Kidney (tissue), 14 donors: Measurements from ENCODE around the gene KTN1. TPM values are rescaled to one million over a fixed set of nuclear protein-coding genes. Genes with fewer than 3 reads are reported as not detected.

Experiments used
- DNase-seq, 5 donors: peaks; one replicate each; pipeline ENCODE4 v3.0.0-alpha.2; 2013 to 2020
- FAIRE-seq: peaks from 2 replicates; lab custom pipeline; 2012; peaks lifted over from hg19 to GRCh38; lab: Jason Lieb, UNC
- H3K27ac ChIP-seq, 2 donors: one replicate each; pipeline ENCODE4 v1.7.0; 2013; ENCODE audit warnings: low read depth in 2 of 2, low read length in 2 of 2, inconsistent platforms in 1 of 2
- H3K27me3 ChIP-seq: one replicate; pipeline ENCODE4 v1.7.1; 2013; ENCODE audit warnings: low read length, inconsistent platforms; ENCODE audit not compliant: control insufficient read depth, insufficient read depth
- H3K36me3 ChIP-seq, 3 donors: one replicate each; pipeline versions ENCODE4 v1.7.0 to v1.7.1; 2013; ENCODE audit warnings: low read length in 3 of 3, control low read depth in 1 of 3, inconsistent platforms in 1 of 3; ENCODE audit not compliant: insufficient read depth in 3 of 3, control insufficient read depth in 2 of 3
- H3K4me1 ChIP-seq, 3 donors: one replicate each; pipeline versions ENCODE4 v1.7.0 to v1.7.1; 2013; ENCODE audit warnings: low read length in 3 of 3, inconsistent platforms in 1 of 3, low read depth in 1 of 3; ENCODE audit not compliant: control insufficient read depth in 2 of 3, insufficient read depth in 2 of 3
- H3K4me3 ChIP-seq, 3 donors: one replicate each; pipeline versions ENCODE4 v1.7.0 to v1.8.1; 2013; ENCODE audit warnings: low read length in 3 of 3, control low read depth in 1 of 3, inconsistent platforms in 1 of 3
- H3K9ac ChIP-seq, 3 donors: one replicate each; pipeline versions ENCODE4 v1.7.0 to v1.7.1; 2013; ENCODE audit warnings: low read length in 3 of 3, control low read depth in 1 of 3, inconsistent platforms in 1 of 3
- H3K9me3 ChIP-seq, 3 donors: one replicate each; pipeline versions ENCODE4 v1.7.0 to v1.7.1; 2013; ENCODE audit warnings: low read length in 3 of 3, control low read depth in 1 of 3, inconsistent platforms in 1 of 3; ENCODE audit not compliant: control insufficient read depth in 2 of 3, insufficient read depth in 1 of 3
- CTCF ChIP-seq: IDR thresholded peaks from 3 replicates; pipeline ENCODE4 v1.5.1; 2012; ENCODE audit warnings: mild to moderate bottlenecking, moderate library complexity, borderline replicate concordance; ENCODE audit not compliant: insufficient read depth; ENCODE audit errors: extremely low read depth
- intact Hi-C: fragments of 100-400 bp; cut with DNase I; formaldehyde crosslinking; loops from one replicate; pipeline ENCODE4 v1.11.1; 2022
- polyA plus RNA-seq: library from polyadenylated mRNA; stranded (reverse); fragments of 350-450 nt; fragmentation: Illumina TruSeq; extraction: RNeasy Lipid Tissue Mini Kit (QIAGEN cat#74804); gene quantifications from one replicate; pipeline ENCODE4 v1.2.3, GENCODE V29; 2014; ENCODE audit warnings: low read depth, low replicate concordance; ENCODE audit not compliant: insufficient read depth
- total RNA-seq: library from RNA; stranded (reverse); fragmentation: NEBNext Ultra II Directional; extraction: Animal tissue kit (Norgen Biotek cat#: 25700); gene quantifications from one replicate; pipeline ENCODE4 v1.2.1, GENCODE V29; 2021
- donor health status: control.
- donor health status: control.
- donor health status: control.
- donor health status: control.
- donor health status: control.
- donor health status: DM: yes; HTN: yes; CAD: no.
- donor health status: Normal renal cell carcinoma (clear cell type).

Gene KTN1
- total and polyA plus RNA-seq, 2 donors from 2014 or later = 106 to 155 TPM

GRCh38 chr14:55609681-55610080, 29.7 kb downstream of the KTN1 start:
- intact Hi-C loops = no loop called here
- no peak for TF ChIP-seq CTCF
- DNase-seq = no peak
- Histone ChIP-seq H3K27ac (no peak overlapping the region), H3K9ac (no peak overlapping the region), H3K4me3 (no peak overlapping the region), H3K4me1 (peaks cover 0 to 31% (median 2%) of the 10 kb centered on the region in 3 donors), H3K27me3 (no peaks in the 10 kb centered on the region), H3K9me3 (no peaks in the 10 kb centered on the region), H3K36me3 (peaks cover 0 to 5% (median 3%) of the 10 kb centered on the region in 3 donors)
- FAIRE-seq = no peak

DNA sequence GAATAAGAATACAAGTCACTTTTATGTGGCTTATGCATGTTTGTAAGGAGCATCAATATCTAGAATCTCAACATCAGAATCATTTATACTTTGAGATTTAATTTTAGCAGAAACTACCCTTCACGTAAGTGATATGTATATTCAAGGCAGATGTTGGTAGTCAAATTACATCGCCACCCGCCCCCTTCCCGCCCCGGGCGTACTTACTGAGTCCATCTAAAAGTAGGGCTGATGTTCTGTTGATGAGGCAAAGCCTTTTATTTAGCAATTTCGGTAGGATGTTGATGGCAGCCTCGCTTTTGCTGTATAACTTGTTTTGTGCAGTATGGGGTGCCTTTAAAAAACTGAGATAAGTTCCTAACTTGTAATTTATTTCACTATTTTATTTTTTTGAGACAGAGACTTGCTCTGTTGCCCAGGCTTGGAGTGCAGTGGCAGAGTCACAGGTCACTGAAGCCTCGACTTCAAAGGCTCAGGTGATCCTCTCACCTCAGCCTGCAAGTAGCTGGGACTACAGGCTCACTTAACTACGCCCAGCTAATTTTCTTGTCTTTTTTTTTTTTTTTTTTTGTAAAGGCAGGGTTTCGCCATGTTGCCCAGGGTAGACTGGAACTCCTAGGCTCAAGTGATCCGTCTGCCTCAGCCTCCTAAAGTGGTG, 30.8 kb downstream of the KTN1 start:
- no peak for DNase-seq
- no peak for TF ChIP-seq CTCF
- Histone ChIP-seq H3K27me3 (no peaks in the 10 kb centered on the region), H3K9ac (no peak overlapping the region), H3K4me1 (peaks cover 0 to 22% (median 2%) of the 10 kb centered on the region in 3 donors), H3K36me3 (peaks cover 0 to 6% (median 3%) of the 10 kb centered on the region in 3 donors), H3K4me3 (no peak overlapping the region), H3K9me3 (no peaks in the 10 kb centered on the region), H3K27ac (no peak overlapping the region)
- intact Hi-C loops = no loop called here
- FAIRE-seq = no peak

DNA sequence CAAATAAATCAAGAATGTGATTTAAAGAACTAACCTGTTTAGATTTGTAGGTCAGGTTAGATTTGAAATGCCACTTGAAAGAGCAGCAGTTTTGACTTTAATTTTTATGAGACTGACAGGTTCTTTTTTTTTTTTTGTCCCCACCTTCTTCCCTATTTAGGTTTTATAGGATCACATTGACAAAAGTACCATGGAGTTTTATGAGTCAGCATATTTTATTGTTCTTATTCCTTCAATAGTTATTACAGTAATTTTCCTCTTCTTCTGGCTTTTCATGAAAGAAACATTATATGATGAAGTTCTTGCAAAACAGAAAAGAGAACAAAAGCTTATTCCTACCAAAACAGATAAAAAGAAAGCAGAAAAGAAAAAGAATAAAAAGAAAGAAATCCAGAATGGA, 31.9 kb downstream of the KTN1 start:
- DNase-seq = no peak
- H3K9me3 ChIP-seq = no peaks in the 10 kb centered on the region
- H3K4me3 ChIP-seq = no peak overlapping the region
- FAIRE-seq = no peak
- no peak overlapping the region for H3K9ac ChIP-seq
- peaks cover 0 to 13% (median 2%) of the 10 kb centered on the region in 3 donors for H3K4me1 ChIP-seq
- H3K36me3 ChIP-seq = peaks cover 0 to 11% (median 3%) of the 10 kb centered on the region in 3 donors
- TF ChIP-seq CTCF = no peak
- no peaks in the 10 kb centered on the region for H3K27me3 ChIP-seq
- no peak overlapping the region for H3K27ac ChIP-seq
- intact Hi-C loops = no loop called here

- intact Hi-C loops = no loop called here
- TF ChIP-seq CTCF = no peak
Observed at GRCh38 chr14:55614304-55614703, 34.3 kb downstream of the KTN1 start.

More at GRCh38 chr14:55614304-55614703, 34.3 kb downstream of the KTN1 start:
- Histone ChIP-seq H3K4me3 (no peak overlapping the region), H3K27ac (no peak overlapping the region), H3K9ac (no peak overlapping the region), H3K9me3 (no peaks in the 10 kb centered on the region), H3K4me1 (peaks cover 0 to 7% (median 0%) of the 10 kb centered on the region in 3 donors), H3K27me3 (no peaks in the 10 kb centered on the region), H3K36me3 (peaks cover 3 to 26% (median 5%) of the 10 kb centered on the region in 3 donors)
- no peak for FAIRE-seq
- no peak for DNase-seq
